H9 (cell line): ENCODE measurements around the gene LACRT. TPM values are rescaled to one million over a fixed set of nuclear protein-coding genes. Genes with fewer than 3 reads are reported as not detected.

Experiments used
- DNase-seq: peaks from one replicate; pipeline ENCODE4 v3.0.0-alpha.2; 2017
- H2AFZ ChIP-seq: one replicate; pipeline ENCODE4 v1.6.1; 2013; ENCODE audit warnings: mild to moderate bottlenecking, low read length, control low read depth, moderate library complexity
- H2AK5ac ChIP-seq: 2 replicates; pipeline ENCODE4 v1.6.1; 2013; ENCODE audit warnings: low read length, control low read depth, mixed read lengths; ENCODE audit not compliant: insufficient read length
- H2BK120ac ChIP-seq: one replicate; pipeline ENCODE4 v1.6.1; 2013; ENCODE audit warnings: low read depth, mild to moderate bottlenecking, low read length, control low read depth, inconsistent platforms; ENCODE audit not compliant: poor library complexity, severe bottlenecking
- H2BK12ac ChIP-seq: 2 replicates; pipeline ENCODE4 v1.6.1; 2013; ENCODE audit warnings: low read length, control low read depth, mixed read lengths, low read depth; ENCODE audit not compliant: insufficient read length
- H2BK15ac ChIP-seq: 2 replicates; pipeline ENCODE4 v1.6.1; 2013; ENCODE audit warnings: low read depth, low read length, control low read depth
- H2BK20ac ChIP-seq: one replicate; pipeline ENCODE4 v1.6.1; 2013; ENCODE audit warnings: low read depth, mild to moderate bottlenecking, low read length, control low read depth, inconsistent platforms; ENCODE audit not compliant: poor library complexity, severe bottlenecking
- H2BK5ac ChIP-seq: 2 replicates; pipeline ENCODE4 v1.6.1; 2013; ENCODE audit warnings: low read length, control low read depth, mixed read lengths; ENCODE audit not compliant: insufficient read length
- H3K14ac ChIP-seq: 2 replicates; pipeline ENCODE4 v1.6.1; 2013; ENCODE audit warnings: low read length, control low read depth; ENCODE audit not compliant: insufficient read depth
- H3K18ac ChIP-seq: 2 replicates; pipeline ENCODE4 v1.6.1; 2013; ENCODE audit warnings: low read depth, mild to moderate bottlenecking, mixed read lengths, low read length, control low read depth; ENCODE audit not compliant: insufficient read length
- H3K23ac ChIP-seq: 2 replicates; pipeline ENCODE4 v1.6.1; 2013; ENCODE audit warnings: low read length, control low read depth, mixed read lengths, low read depth; ENCODE audit not compliant: insufficient read length
- H3K23me2 ChIP-seq: 2 replicates; pipeline ENCODE4 v1.6.1; 2013; ENCODE audit warnings: low read depth, mild to moderate bottlenecking, mixed read lengths, low read length, control low read depth; ENCODE audit not compliant: insufficient read length, poor library complexity, severe bottlenecking
- H3K27ac ChIP-seq: 2 replicates; pipeline ENCODE4 v1.5.1; 2013; ENCODE audit warnings: low read length, control low read depth, mixed read lengths, low read depth; ENCODE audit not compliant: insufficient read length
- H3K27me3 ChIP-seq: 2 replicates; pipeline ENCODE4 v1.6.1; 2013; ENCODE audit warnings: low read length, control low read depth, inconsistent platforms; ENCODE audit not compliant: insufficient read depth
- H3K4ac ChIP-seq: 2 replicates; pipeline ENCODE4 v1.6.1; 2013; ENCODE audit warnings: low read depth, mild to moderate bottlenecking, control low read depth, inconsistent platforms, low read length, moderate library complexity
- H3K4me1 ChIP-seq: 2 replicates; pipeline ENCODE4 v1.6.1; 2013; ENCODE audit warnings: low read length, control low read depth, inconsistent platforms; ENCODE audit not compliant: insufficient read depth
- H3K4me2 ChIP-seq: 2 replicates; pipeline ENCODE4 v1.6.1; 2013; ENCODE audit warnings: low read length, control low read depth, mixed read lengths; ENCODE audit not compliant: insufficient read length, insufficient read depth
- H3K56ac ChIP-seq: 2 replicates; pipeline ENCODE4 v1.6.1; 2013; ENCODE audit warnings: low read depth, mild to moderate bottlenecking, mixed read lengths, low read length, control low read depth; ENCODE audit not compliant: insufficient read length
- H3K79me1 ChIP-seq: 2 replicates; pipeline ENCODE4 v1.6.1; 2013; ENCODE audit warnings: low read depth, mild to moderate bottlenecking, moderate library complexity, low read length, control low read depth, inconsistent platforms; ENCODE audit not compliant: insufficient read depth, poor library complexity, severe bottlenecking
- H3K79me2 ChIP-seq: 2 replicates; pipeline ENCODE4 v1.6.1; 2013; ENCODE audit warnings: low read length, control low read depth, inconsistent platforms; ENCODE audit not compliant: insufficient read depth
- H3K9ac ChIP-seq: 2 replicates; pipeline ENCODE4 v1.6.1; 2013; ENCODE audit warnings: low read length, control low read depth, mixed read lengths; ENCODE audit not compliant: insufficient read length; ENCODE audit errors: extremely low read depth
- H3K9me3 ChIP-seq: one replicate; pipeline ENCODE4 v1.6.1; 2013; ENCODE audit warnings: low read depth, low read length, inconsistent platforms; ENCODE audit not compliant: control insufficient read depth
- H3T11ph ChIP-seq: one replicate; pipeline ENCODE4 v1.6.1; 2013; ENCODE audit warnings: mild to moderate bottlenecking, low read length, control low read depth, inconsistent platforms
- H4K20me1 ChIP-seq: one replicate; pipeline ENCODE4 v1.6.1; 2013; ENCODE audit not compliant: control insufficient read depth, insufficient read length, insufficient read depth
- H4K5ac ChIP-seq: 2 replicates; pipeline ENCODE4 v1.6.1; 2013; ENCODE audit warnings: low read depth, mild to moderate bottlenecking, mixed read lengths, low read length, control low read depth; ENCODE audit not compliant: insufficient read length
- H4K8ac ChIP-seq: replicated peaks from 2 replicates; pipeline ENCODE4 v1.6.1; 2013; ENCODE audit warnings: low read length, control low read depth, mixed read lengths, low read depth; ENCODE audit not compliant: insufficient read length
- H4K91ac ChIP-seq: 2 replicates; pipeline ENCODE4 v1.6.1; 2013; ENCODE audit warnings: low read depth, mild to moderate bottlenecking, moderate library complexity, mixed read lengths, low read length, control low read depth; ENCODE audit not compliant: insufficient read length
- H3K27ac Mint-ChIP-seq, 3 experiments: 2 replicates in 2 of 3; 3 replicates in 1 of 3; pipeline ENCODE4 v1.8.0; 2020 to 2021; ENCODE audit warnings: mixed read lengths in 3 of 3, mild to moderate bottlenecking in 1 of 3, moderate library complexity in 1 of 3
- H3K27me3 Mint-ChIP-seq: 2 replicates; pipeline ENCODE4 v1.8.0; 2021; ENCODE audit warnings: low read depth, mild to moderate bottlenecking, moderate library complexity, mixed read lengths
- H3K36me3 Mint-ChIP-seq, 3 experiments: 2 replicates in 2 of 3; 3 replicates in 1 of 3; pipeline ENCODE4 v1.8.0; 2020 to 2021; ENCODE audit warnings: low read depth in 3 of 3, mixed read lengths in 3 of 3; ENCODE audit not compliant: insufficient read depth in 1 of 3
- H3K4me1 Mint-ChIP-seq, 2 experiments: 2 replicates each; pipeline ENCODE4 v1.8.0; 2020; ENCODE audit warnings: mixed read lengths in 2 of 2
- H3K4me3 Mint-ChIP-seq, 2 experiments: 2 replicates in 1 of 2; 3 replicates in 1 of 2; pipeline ENCODE4 v1.8.0; 2020 to 2021; ENCODE audit warnings: mild to moderate bottlenecking in 2 of 2, mixed read lengths in 2 of 2, moderate library complexity in 1 of 2
- H3K9me3 Mint-ChIP-seq, 2 experiments: 2 replicates in 1 of 2; 3 replicates in 1 of 2; pipeline ENCODE4 v1.8.0; 2020; ENCODE audit warnings: mild to moderate bottlenecking in 2 of 2, mixed read lengths in 2 of 2, moderate library complexity in 1 of 2
- CTCF ChIP-seq: fragments of 200-600 bp; sonication (generic); conservative IDR thresholded peaks from 3 replicates; pipeline ENCODE4 v1.8.0; 2021; ENCODE audit warnings: antibody characterized with exemption, mild to moderate bottlenecking
- WGBS: extraction: QIAGEN DNeasy Blood & Tissue Kit; methylation state at CpG from one replicate; pipeline ENCODE4 v1.1.7; 2013; ENCODE audit warnings: missing lambda C conversion rate, low lambda C conversion rate, mixed read lengths; ENCODE audit not compliant: insufficient read length; ENCODE audit errors: extremely low coverage; 5-methylcytosine and 5-hydroxymethylcytosine counted together
- total RNA-seq: library from RNA; stranded (reverse); gene quantifications from 2 replicates; pipeline ENCODE4 v1.2.1, GENCODE V29; 2021

LACRT gene
- total RNA-seq, 1 experiment from 2014 or later: not detected

GRCh38 chr12:54624315-54625279 is 10.1 kb downstream of the LACRT start:
- no peak for TF ChIP-seq CTCF
- H3K4me1 ChIP-seq: no peaks in the 10 kb centered on the region
- H3K18ac ChIP-seq: no peak overlapping the region
- H3K79me2 ChIP-seq: no peaks in the 10 kb centered on the region
- no peak overlapping the region for H2BK5ac ChIP-seq
- H3K14ac ChIP-seq: no peak overlapping the region
- Mint-ChIP-seq H3K27ac (no peak overlapping the region), H3K27me3 (peaks cover 73% of the 10 kb centered on the region), H3K36me3 (peaks cover 9 to 16% (median 13%) of the 10 kb centered on the region in 3 experiments; a peak in 6 of 7 replicates), H3K4me3 (no peak overlapping the region; a peak in 1 of 5 replicates), H3K9me3 (peaks cover 21 to 27% of the 10 kb centered on the region in 2 experiments), H3K4me1 (no peaks in the 10 kb centered on the region)
- no peak overlapping the region for H2AK5ac ChIP-seq
- H2BK15ac ChIP-seq: no peak overlapping the region
- no peak overlapping the region for H3K9ac ChIP-seq
- no peaks in the 10 kb centered on the region for H3K79me1 ChIP-seq
- DNase-seq: peak; percentile 3
- H3K27ac ChIP-seq: no peak overlapping the region
- H4K5ac ChIP-seq: no peak overlapping the region
- H3K9me3 ChIP-seq: no peaks in the 10 kb centered on the region
- no peak overlapping the region for H2BK120ac ChIP-seq
- no peak overlapping the region for H2AFZ ChIP-seq
- no peak overlapping the region for H2BK12ac ChIP-seq
- H4K91ac ChIP-seq: no peak overlapping the region
- H4K20me1 ChIP-seq: no peaks in the 10 kb centered on the region
- no peak overlapping the region for H3K56ac ChIP-seq
- H3K23ac ChIP-seq: no peak overlapping the region
- H2BK20ac ChIP-seq: no peak overlapping the region
- no peak overlapping the region for H4K8ac ChIP-seq
- H3T11ph ChIP-seq: no peak overlapping the region
- no peak overlapping the region for H3K4me2 ChIP-seq
- WGBS: no CpG with 5 or more reads among the region's 5 CpGs
- no peaks in the 10 kb centered on the region for H3K27me3 ChIP-seq
- no peak overlapping the region for H3K4ac ChIP-seq
- no peaks in the 10 kb centered on the region for H3K23me2 ChIP-seq
